OCI-LY1 (cell line): Measurements from ENCODE around the gene DLX6.

Source experiments
- EZH2 ChIP-seq: fragments of 200-600 bp; sonication (generic), shearing (Covaris generic); IDR thresholded peaks from 2 replicates; pipeline ENCODE4 v1.8.0; 2017; ENCODE audit warnings: borderline replicate concordance, mixed run types, mild to moderate bottlenecking, antibody characterized with exemption, low read length, moderate library complexity, mixed read lengths
- TF ChIP-seq, protein P1 (sequence below): fragments of 200-600 bp; sonication (generic), shearing (Covaris generic); IDR thresholded peaks from 2 replicates; pipeline ENCODE4 v1.5.1; 2017; ENCODE audit warnings: mild to moderate bottlenecking, antibody characterized with exemption, low read length, moderate library complexity, mixed read lengths

GRCh38 chr7:96998333-96998732 is 7.0 kb upstream of the DLX6 start:
- TF ChIP-seq, protein P1, sequence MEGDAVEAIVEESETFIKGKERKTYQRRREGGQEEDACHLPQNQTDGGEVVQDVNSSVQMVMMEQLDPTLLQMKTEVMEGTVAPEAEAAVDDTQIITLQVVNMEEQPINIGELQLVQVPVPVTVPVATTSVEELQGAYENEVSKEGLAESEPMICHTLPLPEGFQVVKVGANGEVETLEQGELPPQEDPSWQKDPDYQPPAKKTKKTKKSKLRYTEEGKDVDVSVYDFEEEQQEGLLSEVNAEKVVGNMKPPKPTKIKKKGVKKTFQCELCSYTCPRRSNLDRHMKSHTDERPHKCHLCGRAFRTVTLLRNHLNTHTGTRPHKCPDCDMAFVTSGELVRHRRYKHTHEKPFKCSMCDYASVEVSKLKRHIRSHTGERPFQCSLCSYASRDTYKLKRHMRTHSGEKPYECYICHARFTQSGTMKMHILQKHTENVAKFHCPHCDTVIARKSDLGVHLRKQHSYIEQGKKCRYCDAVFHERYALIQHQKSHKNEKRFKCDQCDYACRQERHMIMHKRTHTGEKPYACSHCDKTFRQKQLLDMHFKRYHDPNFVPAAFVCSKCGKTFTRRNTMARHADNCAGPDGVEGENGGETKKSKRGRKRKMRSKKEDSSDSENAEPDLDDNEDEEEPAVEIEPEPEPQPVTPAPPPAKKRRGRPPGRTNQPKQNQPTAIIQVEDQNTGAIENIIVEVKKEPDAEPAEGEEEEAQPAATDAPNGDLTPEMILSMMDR, result no peak
- no peak for TF ChIP-seq EZH2
